ENCODE data around the gene POFUT1. TPM values are rescaled to one million over a fixed set of nuclear protein-coding genes. Genes with fewer than 3 reads are reported as not detected.

Gene POFUT1
- total RNA-seq, 1 experiment from 2014 or later = 29.4 TPM

- ATAC-seq = no peak
- CTCF ChIA-PET = no interaction called here
- peaks cover 15% of the 10 kb centered on the region for H3K4me1 Mint-ChIP-seq
- no peak overlapping the region for H3K27ac Mint-ChIP-seq
- H3K4me3 Mint-ChIP-seq = no peak overlapping the region
- DNase-seq (ENCODE audit: low spot score) = no peak
- TF ChIP-seq SMAD3 (CRISPR knock-in tag; IDR thresholded peaks at IDR 0.05; ENCODE audit: borderline replicate concordance) (no peak), ZNF671 (CRISPR knock-in tag; IDR thresholded peaks at IDR 0.05) (no peak), ZBTB43 (CRISPR knock-in tag; IDR thresholded peaks at IDR 0.05) (no peak), OVOL2 (CRISPR knock-in tag; IDR thresholded peaks at IDR 0.05; ENCODE audit: borderline replicate concordance) (no peak), ZNF219 (CRISPR knock-in tag; IDR thresholded peaks at IDR 0.05; ENCODE audit: borderline replicate concordance) (no peak), ZNF138 (CRISPR knock-in tag; conservative IDR thresholded peaks at IDR 0.05) (no peak), KAT7 (CRISPR knock-in tag; IDR thresholded peaks at IDR 0.05; ENCODE audit: borderline replicate concordance) (no peak), GTF2I (CRISPR knock-in tag; conservative IDR thresholded peaks at IDR 0.05) (no peak), HMGXB4 (CRISPR knock-in tag; IDR thresholded peaks at IDR 0.05) (no peak), TCF7 (CRISPR knock-in tag; IDR thresholded peaks at IDR 0.05; ENCODE audit: low read depth) (no peak), ZNF263 (CRISPR knock-in tag; IDR thresholded peaks at IDR 0.05; ENCODE audit: low read depth) (no peak), NR3C1 (CRISPR knock-in tag; conservative IDR thresholded peaks at IDR 0.05; ENCODE audit: low read depth) (no peak), ATF3 (CRISPR knock-in tag; conservative IDR thresholded peaks at IDR 0.05) (no peak)
- TF ChIP-seq, protein P1, sequence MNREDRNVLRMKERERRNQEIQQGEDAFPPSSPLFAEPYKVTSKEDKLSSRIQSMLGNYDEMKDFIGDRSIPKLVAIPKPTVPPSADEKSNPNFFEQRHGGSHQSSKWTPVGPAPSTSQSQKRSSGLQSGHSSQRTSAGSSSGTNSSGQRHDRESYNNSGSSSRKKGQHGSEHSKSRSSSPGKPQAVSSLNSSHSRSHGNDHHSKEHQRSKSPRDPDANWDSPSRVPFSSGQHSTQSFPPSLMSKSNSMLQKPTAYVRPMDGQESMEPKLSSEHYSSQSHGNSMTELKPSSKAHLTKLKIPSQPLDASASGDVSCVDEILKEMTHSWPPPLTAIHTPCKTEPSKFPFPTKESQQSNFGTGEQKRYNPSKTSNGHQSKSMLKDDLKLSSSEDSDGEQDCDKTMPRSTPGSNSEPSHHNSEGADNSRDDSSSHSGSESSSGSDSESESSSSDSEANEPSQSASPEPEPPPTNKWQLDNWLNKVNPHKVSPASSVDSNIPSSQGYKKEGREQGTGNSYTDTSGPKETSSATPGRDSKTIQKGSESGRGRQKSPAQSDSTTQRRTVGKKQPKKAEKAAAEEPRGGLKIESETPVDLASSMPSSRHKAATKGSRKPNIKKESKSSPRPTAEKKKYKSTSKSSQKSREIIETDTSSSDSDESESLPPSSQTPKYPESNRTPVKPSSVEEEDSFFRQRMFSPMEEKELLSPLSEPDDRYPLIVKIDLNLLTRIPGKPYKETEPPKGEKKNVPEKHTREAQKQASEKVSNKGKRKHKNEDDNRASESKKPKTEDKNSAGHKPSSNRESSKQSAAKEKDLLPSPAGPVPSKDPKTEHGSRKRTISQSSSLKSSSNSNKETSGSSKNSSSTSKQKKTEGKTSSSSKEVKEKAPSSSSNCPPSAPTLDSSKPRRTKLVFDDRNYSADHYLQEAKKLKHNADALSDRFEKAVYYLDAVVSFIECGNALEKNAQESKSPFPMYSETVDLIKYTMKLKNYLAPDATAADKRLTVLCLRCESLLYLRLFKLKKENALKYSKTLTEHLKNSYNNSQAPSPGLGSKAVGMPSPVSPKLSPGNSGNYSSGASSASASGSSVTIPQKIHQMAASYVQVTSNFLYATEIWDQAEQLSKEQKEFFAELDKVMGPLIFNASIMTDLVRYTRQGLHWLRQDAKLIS (CRISPR knock-in tag; IDR thresholded peaks at IDR 0.05; ENCODE audit: borderline replicate concordance) = no peak
- TF ChIP-seq, protein P2, sequence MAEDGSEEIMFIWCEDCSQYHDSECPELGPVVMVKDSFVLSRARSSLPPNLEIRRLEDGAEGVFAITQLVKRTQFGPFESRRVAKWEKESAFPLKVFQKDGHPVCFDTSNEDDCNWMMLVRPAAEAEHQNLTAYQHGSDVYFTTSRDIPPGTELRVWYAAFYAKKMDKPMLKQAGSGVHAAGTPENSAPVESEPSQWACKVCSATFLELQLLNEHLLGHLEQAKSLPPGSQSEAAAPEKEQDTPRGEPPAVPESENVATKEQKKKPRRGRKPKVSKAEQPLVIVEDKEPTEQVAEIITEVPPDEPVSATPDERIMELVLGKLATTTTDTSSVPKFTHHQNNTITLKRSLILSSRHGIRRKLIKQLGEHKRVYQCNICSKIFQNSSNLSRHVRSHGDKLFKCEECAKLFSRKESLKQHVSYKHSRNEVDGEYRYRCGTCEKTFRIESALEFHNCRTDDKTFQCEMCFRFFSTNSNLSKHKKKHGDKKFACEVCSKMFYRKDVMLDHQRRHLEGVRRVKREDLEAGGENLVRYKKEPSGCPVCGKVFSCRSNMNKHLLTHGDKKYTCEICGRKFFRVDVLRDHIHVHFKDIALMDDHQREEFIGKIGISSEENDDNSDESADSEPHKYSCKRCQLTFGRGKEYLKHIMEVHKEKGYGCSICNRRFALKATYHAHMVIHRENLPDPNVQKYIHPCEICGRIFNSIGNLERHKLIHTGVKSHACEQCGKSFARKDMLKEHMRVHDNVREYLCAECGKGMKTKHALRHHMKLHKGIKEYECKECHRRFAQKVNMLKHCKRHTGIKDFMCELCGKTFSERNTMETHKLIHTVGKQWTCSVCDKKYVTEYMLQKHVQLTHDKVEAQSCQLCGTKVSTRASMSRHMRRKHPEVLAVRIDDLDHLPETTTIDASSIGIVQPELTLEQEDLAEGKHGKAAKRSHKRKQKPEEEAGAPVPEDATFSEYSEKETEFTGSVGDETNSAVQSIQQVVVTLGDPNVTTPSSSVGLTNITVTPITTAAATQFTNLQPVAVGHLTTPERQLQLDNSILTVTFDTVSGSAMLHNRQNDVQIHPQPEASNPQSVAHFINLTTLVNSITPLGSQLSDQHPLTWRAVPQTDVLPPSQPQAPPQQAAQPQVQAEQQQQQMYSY (CRISPR knock-in tag; IDR thresholded peaks at IDR 0.05) = no peak
- TF ChIP-seq, protein P3, sequence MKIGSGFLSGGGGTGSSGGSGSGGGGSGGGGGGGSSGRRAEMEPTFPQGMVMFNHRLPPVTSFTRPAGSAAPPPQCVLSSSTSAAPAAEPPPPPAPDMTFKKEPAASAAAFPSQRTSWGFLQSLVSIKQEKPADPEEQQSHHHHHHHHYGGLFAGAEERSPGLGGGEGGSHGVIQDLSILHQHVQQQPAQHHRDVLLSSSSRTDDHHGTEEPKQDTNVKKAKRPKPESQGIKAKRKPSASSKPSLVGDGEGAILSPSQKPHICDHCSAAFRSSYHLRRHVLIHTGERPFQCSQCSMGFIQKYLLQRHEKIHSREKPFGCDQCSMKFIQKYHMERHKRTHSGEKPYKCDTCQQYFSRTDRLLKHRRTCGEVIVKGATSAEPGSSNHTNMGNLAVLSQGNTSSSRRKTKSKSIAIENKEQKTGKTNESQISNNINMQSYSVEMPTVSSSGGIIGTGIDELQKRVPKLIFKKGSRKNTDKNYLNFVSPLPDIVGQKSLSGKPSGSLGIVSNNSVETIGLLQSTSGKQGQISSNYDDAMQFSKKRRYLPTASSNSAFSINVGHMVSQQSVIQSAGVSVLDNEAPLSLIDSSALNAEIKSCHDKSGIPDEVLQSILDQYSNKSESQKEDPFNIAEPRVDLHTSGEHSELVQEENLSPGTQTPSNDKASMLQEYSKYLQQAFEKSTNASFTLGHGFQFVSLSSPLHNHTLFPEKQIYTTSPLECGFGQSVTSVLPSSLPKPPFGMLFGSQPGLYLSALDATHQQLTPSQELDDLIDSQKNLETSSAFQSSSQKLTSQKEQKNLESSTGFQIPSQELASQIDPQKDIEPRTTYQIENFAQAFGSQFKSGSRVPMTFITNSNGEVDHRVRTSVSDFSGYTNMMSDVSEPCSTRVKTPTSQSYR (CRISPR knock-in tag; IDR thresholded peaks at IDR 0.05) = no peak
- no peaks in the 10 kb centered on the region for H3K27me3 Mint-ChIP-seq (ENCODE audit: low read depth)
- H3K9me3 Mint-ChIP-seq = no peaks in the 10 kb centered on the region
- peaks cover 34% of the 10 kb centered on the region for H3K36me3 Mint-ChIP-seq
- POLR2A ChIA-PET = no interaction called here
Measured at GRCh38 chr20:32236048-32236533, 28.4 kb downstream of the POFUT1 start.
